K562 (cell line): ENCODE data around the gene MERTK.
A peak's percentile ranks its signal among the peaks of the same experiment; 100 is the strongest.

Experiments used
- DACH1 ChIP-seq: fragments of 450-650 bp; IDR thresholded peaks from 2 replicates; pipeline ENCODE4 v1.6.1; 2018; ENCODE audit not compliant: partially characterized antibody
- POLR2A ChIP-seq: fragments of 450-650 bp; conservative IDR thresholded peaks from 2 replicates; pipeline ENCODE4 v1.6.1; 2016

DNA sequence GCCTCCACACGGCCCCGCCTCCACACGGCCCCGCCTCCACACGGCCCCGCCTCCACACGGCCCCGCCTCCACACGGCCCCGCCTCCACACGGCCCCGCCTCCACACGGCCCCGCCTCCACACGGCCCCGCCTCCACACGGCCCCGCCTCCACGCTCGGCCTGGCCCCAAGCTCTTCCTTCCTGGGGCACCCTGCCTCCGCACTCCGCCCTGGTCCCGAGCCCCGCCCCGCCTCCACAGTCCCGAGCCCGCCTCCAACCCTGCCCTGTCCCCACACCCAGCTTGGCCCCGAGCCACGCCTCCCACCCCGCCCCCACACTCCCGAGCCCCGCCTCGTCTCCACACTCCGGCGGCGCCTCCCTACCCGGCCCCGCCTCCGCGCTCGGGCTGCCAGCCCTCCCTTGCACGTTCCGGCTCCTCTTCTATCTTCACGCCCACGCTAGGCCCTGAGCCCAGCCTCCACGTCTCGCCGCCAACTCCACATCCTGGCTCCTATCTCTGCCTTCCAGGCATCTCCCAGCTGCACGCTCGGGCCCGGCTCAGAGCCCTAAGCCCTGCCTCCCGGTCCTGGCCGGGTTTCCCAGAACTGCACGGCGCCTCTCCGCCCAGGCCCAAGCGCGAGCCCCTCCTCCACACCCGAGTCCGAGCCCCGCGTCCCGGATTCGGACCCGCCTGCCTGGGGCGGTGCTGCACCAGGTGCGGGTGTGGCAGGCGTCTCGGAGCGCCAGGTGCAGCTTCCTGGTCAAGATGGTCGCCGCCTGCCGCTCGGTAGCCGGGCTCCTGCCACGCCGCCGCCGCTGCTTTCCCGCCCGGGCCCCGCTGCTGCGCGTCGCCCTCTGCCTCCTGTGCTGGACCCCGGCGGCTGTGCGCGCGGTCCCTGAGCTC lies 156.7 kb downstream of the MERTK start, which contains the start of gene TMEM87B:
- TF ChIP-seq POLR2A (peak; percentile 79), DACH1 (peak; percentile 96)
